T-helper 2 cell (primary cell): ENCODE data around the gene CTRL.
"Not testable (repeated sequence)": the region's sequence is repeated elsewhere in the genome, so short reads cannot be mapped to it uniquely, and the experiment has no call there.

Source experiments
- DNase-seq, 5 experiments: peaks; one replicate each; pipeline versions ENCODE4 v3.0.0 to v3.0.0-alpha.2; 2012 to 2022
- total RNA-seq, 2 donors: gene quantifications; one replicate each; lab custom pipeline; 2026; lab: John Stamatoyannopoulos, UW

The CTRL gene
- 0.27 to 0.94 reads per million in 2 donors for total RNA-seq

GRCh38 chr16:67931712-67932461, at the start of gene CTRL:
CTRL (minus strand) TSS chr16:67931862; CDS start chr16:67931852, 10 bp downstream.
- no peak for DNase-seq

DNA sequence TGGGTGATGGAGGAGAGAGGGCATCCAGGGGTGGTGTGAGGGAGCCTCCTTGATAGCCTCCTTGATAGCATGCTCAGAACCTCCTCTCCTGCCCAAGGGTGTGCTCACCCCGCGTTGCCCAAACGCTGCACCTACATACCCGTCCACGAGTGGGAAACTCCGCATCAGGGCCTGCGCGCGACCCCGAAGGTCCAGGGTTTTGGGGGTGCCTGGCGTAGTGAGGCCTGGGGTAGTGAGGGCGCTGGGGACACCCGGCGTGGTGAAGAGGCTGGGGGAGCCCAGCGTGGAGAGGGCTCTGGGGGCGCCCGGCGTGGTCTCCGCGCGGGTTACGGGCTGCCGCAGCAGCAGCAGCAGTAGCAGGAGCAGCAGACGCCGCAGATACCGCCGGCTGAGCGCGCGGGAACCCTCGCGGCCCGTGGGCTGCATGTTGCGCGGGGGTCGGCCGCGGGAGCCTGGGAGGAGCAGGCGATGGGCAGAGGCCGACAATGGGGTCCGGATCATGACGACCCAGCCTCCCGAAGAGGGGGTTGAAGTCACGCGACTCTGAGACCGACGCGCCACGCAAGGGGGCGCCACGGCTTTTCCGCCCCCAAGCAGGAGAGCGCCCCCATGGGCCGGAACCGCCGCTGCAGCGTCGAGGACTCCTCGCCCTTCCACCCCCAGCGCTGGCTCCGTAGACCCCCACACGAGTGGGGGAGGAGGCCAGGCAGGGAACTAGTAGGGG, 48.5 kb upstream of the CTRL start, which contains the start of gene DPEP3:
DPEP3 (minus strand) TSS at position 545 of the 724 bp plus-strand sequence; CDS start at position 426, 119 bp downstream.
- no peak for DNase-seq

DNA sequence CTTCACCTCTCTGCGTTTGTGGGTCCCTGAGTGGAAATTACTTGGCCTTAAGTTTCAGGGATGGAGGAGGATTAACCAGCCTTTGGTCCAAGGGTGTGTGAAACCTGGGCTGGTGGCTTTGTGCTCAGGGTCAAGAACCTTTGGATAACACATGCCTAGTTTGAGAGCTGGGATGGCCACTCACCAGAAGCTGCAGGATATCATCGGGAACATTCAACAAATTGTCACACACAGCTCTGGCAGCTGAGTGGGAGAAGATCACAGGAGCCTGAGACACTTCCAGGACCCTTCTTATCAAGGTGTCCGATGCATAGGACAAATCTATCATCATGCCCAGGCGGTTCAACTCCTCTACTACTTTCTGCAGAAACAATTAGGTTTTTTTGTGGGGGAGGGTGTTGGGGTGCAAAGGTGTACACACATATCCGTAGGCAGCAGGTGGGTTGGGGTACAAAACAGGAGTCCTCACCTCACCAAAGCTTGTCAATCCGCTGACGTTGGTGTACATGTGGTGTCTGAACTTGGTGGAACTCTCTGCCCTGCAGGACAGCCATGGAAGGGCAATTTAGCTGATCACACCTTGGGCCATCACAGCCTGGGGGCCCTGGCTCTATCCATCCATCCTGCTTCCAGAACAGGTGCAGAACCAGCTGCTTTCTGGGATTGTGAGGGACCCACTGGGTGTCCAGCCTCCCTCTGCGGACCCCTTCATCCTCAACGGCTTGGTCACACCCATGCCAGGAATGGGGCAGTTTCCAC, 46.0 kb upstream of the CTRL start:
- no peak for DNase-seq

DNA sequence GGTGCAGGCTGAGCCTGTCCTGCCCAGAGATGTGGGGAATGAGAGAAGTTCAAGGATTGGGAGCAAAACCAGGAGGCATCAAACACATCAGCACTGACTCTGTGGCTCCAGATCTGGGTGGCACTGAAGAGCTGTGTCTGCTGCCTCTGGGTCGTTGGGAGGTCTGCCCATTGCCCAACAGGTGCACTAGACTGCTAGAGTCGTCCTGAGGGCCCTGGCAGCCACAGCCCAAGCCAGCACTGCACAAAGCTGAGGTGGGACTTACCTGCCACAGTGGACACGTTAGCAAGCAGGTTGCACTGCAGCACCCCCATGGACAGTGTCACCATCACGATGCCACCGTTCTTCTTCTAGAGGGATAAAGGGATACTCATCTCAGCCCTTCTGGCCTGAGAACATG, 45.3 kb upstream of the CTRL start:
- no peak for DNase-seq

- no peak for DNase-seq
Measured at GRCh38 chr16:67976205-67976604, 44.5 kb upstream of the CTRL start.

DNA sequence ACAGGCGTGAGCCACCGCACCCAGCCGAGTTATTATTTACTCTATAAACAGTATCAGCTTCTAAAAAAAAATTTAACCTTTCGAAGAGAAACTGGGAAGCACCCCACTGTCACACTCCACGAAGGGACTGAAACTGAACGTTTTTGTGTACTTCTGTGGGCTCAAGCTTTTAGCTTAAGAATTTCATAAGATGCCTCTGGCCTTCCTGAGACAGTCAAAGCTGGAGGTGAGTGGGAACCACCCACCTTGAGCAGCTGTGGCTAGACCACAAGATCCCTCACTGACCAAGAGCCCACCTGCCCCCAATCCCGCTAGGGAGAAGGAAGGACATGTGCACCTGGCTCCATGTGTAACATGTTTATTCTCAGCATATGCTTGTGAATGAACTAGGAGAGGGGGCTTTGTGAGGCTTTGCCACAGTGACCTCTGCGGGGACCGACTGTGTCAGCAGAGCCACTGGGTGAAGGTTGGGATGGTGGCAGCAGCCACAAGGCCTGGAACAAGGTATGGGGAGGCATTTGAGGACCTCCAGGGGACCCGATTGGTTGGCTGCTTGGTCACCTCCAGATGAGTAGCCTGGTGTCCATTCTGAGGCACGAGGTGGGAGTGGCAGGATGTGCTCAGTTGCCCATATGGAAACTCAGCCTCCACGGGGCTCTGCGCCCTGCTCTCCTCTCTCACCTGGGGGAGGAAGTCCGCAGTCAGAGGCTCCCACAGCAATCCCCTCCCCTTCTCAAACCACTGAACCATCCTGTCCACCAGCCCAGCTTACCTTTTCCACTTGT, 43.9 kb upstream of the CTRL start:
- no peak for DNase-seq

DNA sequence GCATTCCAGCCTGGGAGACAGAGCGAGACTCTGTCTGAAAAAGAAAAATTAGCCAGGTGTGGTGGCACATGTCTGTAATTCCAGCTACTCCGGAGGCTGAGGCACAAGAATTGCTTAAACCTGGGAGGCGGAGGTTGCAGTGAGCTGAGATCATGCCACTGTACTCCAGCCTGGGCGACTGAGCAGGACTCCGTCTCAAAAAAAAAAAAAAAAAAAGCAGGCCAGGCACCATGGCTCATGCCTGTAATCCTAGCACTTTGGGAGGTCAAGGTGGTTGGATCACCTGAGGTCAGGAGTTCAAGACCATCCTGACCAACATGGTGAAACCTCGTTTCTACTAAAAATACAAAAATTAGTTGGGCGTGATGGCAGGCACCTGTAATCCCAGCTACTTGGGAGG, 40.6 kb upstream of the CTRL start:
- not testable (repeated sequence) for DNase-seq

- no peak for DNase-seq
Measured at GRCh38 chr16:67971111-67971510, 39.4 kb upstream of the CTRL start.

- peak in 1 of 5 experiments; percentile 42 for DNase-seq
Measured at GRCh38 chr16:67969254-67970039, 37.8 kb upstream of the CTRL start.

DNA sequence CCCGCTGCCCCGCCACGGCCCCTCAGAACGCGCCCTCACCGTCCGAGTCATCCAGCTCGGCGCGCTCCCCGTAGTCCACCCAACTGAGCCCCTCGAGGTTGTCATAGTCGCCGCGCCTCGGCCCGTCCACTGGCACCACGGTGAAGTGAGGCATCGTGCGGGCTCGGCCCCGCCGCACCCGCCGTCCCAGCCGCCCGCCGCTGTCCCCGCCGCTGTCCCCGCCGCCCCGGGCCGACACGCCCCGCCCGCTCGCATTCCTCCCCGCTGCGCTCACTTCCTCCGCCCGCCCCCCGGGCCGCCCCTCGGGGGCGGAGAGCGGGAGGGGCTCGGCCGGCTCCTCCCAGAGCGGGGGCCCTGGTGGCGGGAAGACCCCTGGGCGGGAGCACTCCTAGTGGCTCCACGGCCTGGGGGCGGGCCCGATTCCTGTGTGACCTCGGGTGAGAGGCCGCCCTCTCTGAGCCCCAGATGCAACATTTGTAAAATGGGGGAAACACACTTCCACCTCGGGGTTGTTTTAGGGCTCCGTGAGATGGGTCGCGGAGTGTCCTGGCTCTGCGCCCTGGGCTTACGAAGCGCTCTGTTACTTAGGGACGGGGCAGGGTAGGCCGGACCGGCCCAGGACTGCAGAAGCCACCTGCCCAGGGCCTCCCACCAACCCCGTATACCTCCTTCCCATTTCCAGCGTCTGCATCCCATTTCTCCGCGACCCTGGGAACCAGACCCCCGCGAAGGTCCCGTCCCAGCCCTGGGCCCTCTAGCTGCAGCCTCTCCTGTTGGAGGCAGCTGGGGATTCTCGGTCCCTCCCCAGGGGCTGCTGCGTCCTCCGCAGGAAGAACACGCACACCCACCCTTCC, 37.0 kb upstream of the CTRL start, which contains the start of gene SLC12A4:
SLC12A4 (minus strand) TSS at position 238 of the 854 bp plus-strand sequence; CDS start at position 154, 84 bp downstream.
- DNase-seq = peak; percentile 75 to 92 (median 80)

DNA sequence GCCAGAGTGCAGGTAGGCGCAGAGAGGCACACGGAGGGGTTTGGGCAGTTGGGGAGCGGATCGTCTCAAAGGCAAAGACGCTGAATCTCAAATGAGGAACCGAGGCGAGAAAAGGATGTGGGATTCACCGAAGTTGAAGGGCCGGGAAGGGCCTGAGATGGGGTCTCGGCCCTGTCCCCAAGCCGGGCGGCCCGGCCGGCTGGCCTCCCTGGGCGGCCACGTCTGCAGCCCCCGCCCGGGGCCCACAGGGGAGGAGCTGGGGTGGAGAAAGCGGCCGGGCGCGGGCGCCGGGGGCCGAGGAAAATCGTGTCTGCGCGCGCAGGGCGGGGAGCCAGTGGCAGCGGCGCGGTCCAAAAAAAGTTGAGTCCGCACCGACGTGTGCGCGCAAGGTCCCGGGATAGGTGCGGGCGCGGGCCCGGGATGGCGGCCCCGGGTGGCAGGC, 36.3 kb upstream of the CTRL start:
- peak in 3 of 5 experiments; percentile 12 to 37 (median 24) for DNase-seq

DNA sequence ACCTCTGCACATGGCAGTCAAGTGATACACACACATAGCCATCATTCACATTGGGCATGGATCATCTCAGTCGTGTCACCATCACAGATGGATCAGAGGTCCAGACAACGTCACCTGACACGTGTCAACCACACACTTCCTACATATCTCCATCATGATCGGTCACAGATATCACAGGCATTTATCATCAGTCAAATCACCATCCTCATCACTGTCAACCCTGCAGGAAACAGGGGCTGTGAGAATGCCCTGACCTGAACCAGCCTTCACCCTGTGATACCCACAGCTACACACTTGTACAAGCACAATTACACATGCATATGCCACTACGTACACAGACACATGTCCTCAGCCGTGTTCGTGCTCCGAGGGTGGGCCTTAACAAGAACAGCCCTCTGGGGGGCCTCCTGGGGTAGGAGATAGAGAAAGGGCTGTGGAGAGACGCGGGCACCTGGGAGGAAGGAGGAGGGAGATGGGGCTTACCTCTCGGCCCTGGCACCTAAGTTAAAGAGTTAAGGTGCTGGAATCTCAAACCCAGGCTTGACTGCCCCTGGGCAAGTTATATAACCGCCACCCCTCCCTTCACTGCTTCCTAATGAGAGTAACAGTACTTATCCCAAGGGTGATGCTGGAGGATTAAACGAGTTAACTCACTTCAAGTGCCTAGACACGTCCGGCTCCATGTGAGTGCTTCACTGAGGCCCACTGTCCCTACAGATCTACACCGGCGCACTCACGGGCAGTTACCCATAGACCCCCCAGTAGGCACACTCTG, 35.7 kb upstream of the CTRL start:
- DNase-seq = peak in 2 of 5 experiments; percentile 22 to 79

GRCh38 chr16:67966549-67967182, 35.0 kb upstream of the CTRL start:
- no peak for DNase-seq

- no peak for DNase-seq
Measured at GRCh38 chr16:67965668-67966548, 34.2 kb upstream of the CTRL start.

DNA sequence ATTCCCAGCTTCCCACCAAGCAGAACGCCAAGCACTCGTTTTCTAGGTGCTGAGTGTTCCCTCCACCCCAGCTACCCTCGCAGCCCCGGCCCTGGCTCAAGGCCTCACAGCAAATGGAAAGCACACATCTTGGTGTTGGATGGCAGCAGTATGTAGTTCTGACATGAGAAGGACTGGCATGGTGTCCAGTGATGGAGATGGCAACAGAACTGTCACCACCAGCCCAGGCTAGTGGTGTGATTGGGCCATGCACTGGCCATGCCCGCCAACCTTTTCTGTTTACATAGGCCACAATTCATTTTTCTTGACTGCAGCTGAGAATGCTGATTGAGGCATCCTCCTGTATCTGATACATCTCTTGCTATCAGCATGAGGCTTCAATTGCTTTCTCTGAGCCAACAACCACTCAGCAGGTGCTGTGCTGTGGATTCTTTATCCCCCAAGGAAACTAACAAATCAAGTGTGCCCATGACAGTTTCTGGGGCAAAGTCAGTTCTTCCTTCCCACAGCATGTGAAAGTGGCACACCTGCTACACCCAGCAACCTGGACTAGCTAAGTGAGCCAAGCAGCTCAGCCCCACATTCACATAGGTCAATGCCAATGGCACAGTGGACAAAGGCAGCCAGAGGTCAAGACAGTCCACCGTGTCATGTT, 32.9 kb upstream of the CTRL start:
- DNase-seq = no peak

- no peak for DNase-seq
Measured at GRCh38 chr16:67963662-67964321, 32.1 kb upstream of the CTRL start.

- DNase-seq = no peak
Measured at GRCh38 chr16:67963292-67963661, 31.6 kb upstream of the CTRL start.
